T-cell (primary cell): Measurements from ENCODE around the gene KCNQ2. TPM values are rescaled to one million over a fixed set of nuclear protein-coding genes. Genes with fewer than 3 reads are reported as not detected.

Source experiments
- ATAC-seq, 4 experiments: fragments of 200-7000 bp in 3 of 4; fragments of 150-1000 bp in 1 of 4; cut with Tn5 transposase; replicated peaks in 1 of 4; 1 replicate in 3 of 4; 2 replicates in 1 of 4; pipeline ENCODE4 v1.10.0; 2021; ENCODE audit warnings: moderate library complexity in 3 of 4, mild to moderate bottlenecking in 2 of 4, moderate number of reproducible peaks in 1 of 4
- CTCF ChIA-PET, 2 donors: fragments of 300-600 bp; sonication (Branson Sonifier 250); formaldehyde crosslinking; loops; one replicate each; lab custom pipeline; 2022; ENCODE audit warnings: antibody characterized with exemption in 2 of 2; lab: Charles Lee
- POLR2A ChIA-PET, 2 donors: fragments of 300-600 bp; sonication (Branson Sonifier 250); formaldehyde crosslinking; loops; one replicate each; lab custom pipeline; 2022; ENCODE audit warnings: antibody characterized with exemption in 2 of 2; lab: Charles Lee
- DNase-seq, 35 experiments: peaks; one replicate each; pipeline versions ENCODE4 v3.0.0 to v3.0.0-alpha.2; 2013 to 2023
- H3K27ac ChIP-seq: one replicate; pipeline ENCODE4 v1.5.1; 2013; ENCODE audit warnings: low read length
- H3K27me3 ChIP-seq, 2 experiments: replicated peaks in 1 of 2; 1 replicate in 1 of 2; 2 replicates in 1 of 2; pipeline versions ENCODE4 v1.6.1 to v1.7.0; 2013; ENCODE audit warnings: low read length in 1 of 2, mixed read lengths in 1 of 2; ENCODE audit not compliant: control insufficient read depth in 2 of 2, insufficient read depth in 2 of 2; ENCODE audit errors: extremely low read depth in 1 of 2
- H3K36me3 ChIP-seq, 2 donors: 1 replicate in 1 of 2; 2 replicates in 1 of 2; pipeline versions ENCODE4 v1.6.1 to v1.7.0; 2013; ENCODE audit warnings: low read length in 1 of 2; ENCODE audit not compliant: control insufficient read depth in 2 of 2, insufficient read depth in 1 of 2; ENCODE audit errors: extremely low read depth in 1 of 2
- H3K4me1 ChIP-seq, 2 experiments: 1 replicate in 1 of 2; 2 replicates in 1 of 2; pipeline versions ENCODE4 v1.6.1 to v1.7.0; 2013; ENCODE audit warnings: low read length in 2 of 2, mixed read lengths in 1 of 2; ENCODE audit not compliant: insufficient read depth in 2 of 2, control insufficient read depth in 1 of 2; ENCODE audit errors: extremely low read depth in 1 of 2
- H3K4me3 ChIP-seq, 2 donors: 1 replicate in 1 of 2; 2 replicates in 1 of 2; pipeline versions ENCODE4 v1.5.1 to v1.7.0; 2013; ENCODE audit warnings: mild to moderate bottlenecking in 2 of 2, low read length in 1 of 2, moderate library complexity in 1 of 2; ENCODE audit not compliant: control insufficient read depth in 1 of 2; ENCODE audit errors: extremely low read depth in 1 of 2
- H3K9me3 ChIP-seq: 2 replicates; pipeline ENCODE4 v1.7.0; 2013
- H3K27ac Mint-ChIP-seq, 2 donors: one replicate each; pipeline ENCODE4 v1.8.0; 2020 to 2021; ENCODE audit warnings: mild to moderate bottlenecking in 2 of 2, mixed read lengths in 2 of 2
- H3K27me3 Mint-ChIP-seq, 2 donors: one replicate each; pipeline ENCODE4 v1.8.0; 2021 to 2022; ENCODE audit warnings: mixed read lengths in 2 of 2
- H3K36me3 Mint-ChIP-seq: one replicate; pipeline ENCODE4 v1.8.0; 2021; ENCODE audit warnings: mixed read lengths
- H3K4me1 Mint-ChIP-seq, 3 donors: one replicate each; pipeline ENCODE4 v1.8.0; 2020 to 2022; ENCODE audit warnings: mixed read lengths in 3 of 3, mild to moderate bottlenecking in 1 of 3
- H3K4me3 Mint-ChIP-seq, 3 donors: one replicate each; pipeline ENCODE4 v1.8.0; 2020 to 2022; ENCODE audit warnings: mild to moderate bottlenecking in 3 of 3, mixed read lengths in 3 of 3, moderate library complexity in 3 of 3
- H3K9me3 Mint-ChIP-seq, 3 donors: one replicate each; pipeline ENCODE4 v1.8.0; 2020 to 2022; ENCODE audit warnings: mixed read lengths in 3 of 3
- WGBS: methylation state at CpG from one replicate; pipeline ENCODE4 v1.1.5; 2013; ENCODE audit warnings: missing lambda C conversion rate; ENCODE audit not compliant: insufficient coverage; 5-methylcytosine and 5-hydroxymethylcytosine counted together
- total RNA-seq, 35 experiments: library from RNA in 6 of 35; stranded (reverse) in 6 of 35; fragments of 120-200 nt in 1 of 35; gene quantifications; one replicate each; pipeline versions ENCODE4 v1.2.1 to v1.2.4 and lab custom pipeline; 2013 to 2026

The KCNQ2 gene
- total RNA-seq, 5 donors from 2014 or later (not counting 1 experiment from before 2014, with no cell fraction given) = 0.19 to 0.49 (median 0.32) TPM

DNA sequence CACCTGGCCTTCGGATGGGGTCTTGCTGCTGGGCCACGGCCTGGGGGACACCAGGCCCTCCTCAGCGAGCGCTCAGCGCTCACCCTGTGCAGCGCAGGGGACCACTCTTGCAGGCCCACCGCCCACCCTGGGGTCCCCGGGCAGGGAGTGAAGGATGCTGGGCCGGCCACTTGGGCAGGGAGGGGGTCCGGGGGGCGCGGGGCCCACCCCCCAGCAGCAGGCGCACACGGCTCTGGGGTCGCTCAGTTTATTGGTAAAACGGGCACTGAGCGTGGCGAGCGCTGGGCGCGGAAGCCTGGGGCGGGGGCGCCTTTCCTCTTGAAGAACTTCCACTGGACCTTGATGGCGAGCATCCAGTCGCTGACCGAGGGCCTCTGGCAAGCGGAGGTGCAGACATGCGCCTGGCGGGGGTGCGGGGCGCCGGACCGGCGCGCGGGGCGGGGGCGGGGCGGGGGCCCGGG is 15.4 kb upstream of the KCNQ2 start:
- Histone ChIP-seq H3K36me3 (no peaks in the 10 kb centered on the region), H3K27me3 (peaks cover 0 to 80% of the 10 kb centered on the region in 2 experiments), H3K4me3 (no peak overlapping the region), H3K27ac (no peak overlapping the region), H3K9me3 (no peaks in the 10 kb centered on the region), H3K4me1 (no peaks in the 10 kb centered on the region)
- ATAC-seq (no peak), DNase-seq (no peak)
- Mint-ChIP-seq H3K36me3 (no peaks in the 10 kb centered on the region), H3K4me3 (no peak overlapping the region), H3K27ac (no peak overlapping the region), H3K27me3 (peaks cover 19 to 45% of the 10 kb centered on the region in 2 donors), H3K9me3 (no peaks in the 10 kb centered on the region), H3K4me1 (peaks cover 0 to 2% (median 0%) of the 10 kb centered on the region in 3 donors)
- 20% methylated on average over 35 of the region's 40 CpGs for WGBS
- ChIA-PET POLR2A (no interaction called here), CTCF (no interaction called here)

DNA sequence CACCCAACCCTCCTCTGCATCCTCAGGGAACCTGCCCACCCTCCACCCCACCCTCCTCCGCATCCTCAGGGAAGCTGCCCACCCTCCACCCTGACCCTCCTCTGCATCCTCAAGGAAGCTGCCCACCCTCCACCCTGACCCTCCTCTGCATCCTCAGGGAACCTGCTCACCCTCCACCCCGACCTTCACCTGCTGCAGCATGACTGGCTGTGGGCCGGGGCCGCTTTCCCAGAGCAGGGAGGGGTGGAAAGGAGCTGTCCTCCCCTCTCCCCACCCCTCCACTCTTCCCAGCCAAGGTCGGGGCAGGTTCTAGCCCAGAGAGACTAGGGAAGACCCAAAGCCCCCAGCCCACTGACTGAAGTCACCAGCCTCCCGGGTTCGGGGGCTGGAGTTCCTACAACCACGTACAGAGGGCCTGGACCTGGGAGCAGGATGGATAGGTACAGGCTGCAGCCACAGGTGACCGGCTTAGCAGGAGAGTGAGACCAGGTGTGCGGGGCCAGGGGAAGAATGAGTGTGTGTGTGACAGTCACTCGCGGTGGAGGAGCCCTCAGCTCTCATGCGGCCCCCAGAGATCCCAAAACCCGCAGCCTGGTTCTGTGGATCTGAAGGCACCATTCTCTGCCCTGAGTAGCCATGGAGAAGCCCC is 14.8 kb upstream of the KCNQ2 start:
- no peaks in the 10 kb centered on the region for H3K9me3 Mint-ChIP-seq
- no peak for ATAC-seq
- 56% methylated on average over 7 of the region's 14 CpGs for WGBS

DNA sequence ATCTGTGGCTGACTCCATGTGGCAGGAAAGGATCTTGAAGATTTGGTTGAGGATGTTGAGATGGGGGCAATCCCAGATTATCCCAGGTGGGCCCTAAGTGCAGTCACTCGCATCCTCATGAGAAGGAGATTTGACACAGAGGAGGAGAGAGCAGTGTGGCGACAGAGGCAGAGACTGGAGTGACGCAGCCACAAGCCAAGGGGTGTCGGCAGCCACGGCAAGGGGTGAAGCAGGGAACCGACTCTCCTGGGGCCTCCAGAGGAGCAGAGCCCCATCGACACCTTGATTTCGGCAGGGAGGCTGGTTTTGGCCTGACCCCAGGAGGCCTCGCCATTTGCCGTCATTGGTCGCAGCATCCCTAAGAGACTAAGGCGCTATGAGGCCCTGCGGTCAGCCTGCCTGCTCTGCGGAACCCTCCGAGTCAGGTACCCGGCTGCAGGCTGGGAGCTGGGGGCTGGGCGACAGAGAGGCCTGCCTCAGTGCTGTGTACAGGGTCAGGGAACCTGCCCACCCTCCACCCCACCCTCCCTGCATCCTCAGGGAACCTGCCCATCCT is 13.9 kb upstream of the KCNQ2 start:
- no peaks in the 10 kb centered on the region for H3K4me1 ChIP-seq
- H3K4me3 Mint-ChIP-seq = no peak overlapping the region
- 91% methylated on average over 17 of the region's 17 CpGs for WGBS
- H3K4me1 Mint-ChIP-seq = peaks cover 0 to 2% (median 0%) of the 10 kb centered on the region in 3 donors
- no peak overlapping the region for H3K27ac ChIP-seq
- DNase-seq (no peak), ATAC-seq (no peak)
- H3K27me3 ChIP-seq = peaks cover 0 to 90% of the 10 kb centered on the region in 2 experiments
- H3K36me3 Mint-ChIP-seq = no peaks in the 10 kb centered on the region
- H3K27ac Mint-ChIP-seq = no peak overlapping the region
- ChIA-PET POLR2A (no interaction called here), CTCF (no interaction called here)
- H3K9me3 Mint-ChIP-seq = no peaks in the 10 kb centered on the region
- H3K36me3 ChIP-seq = no peaks in the 10 kb centered on the region
- no peak overlapping the region for H3K4me3 ChIP-seq
- no peaks in the 10 kb centered on the region for H3K9me3 ChIP-seq
- peaks cover 17 to 50% of the 10 kb centered on the region in 2 donors for H3K27me3 Mint-ChIP-seq

More for the DNA sequence above, 14.8 kb upstream of the KCNQ2 start:
- CTCF ChIA-PET = no interaction called here
- POLR2A ChIA-PET = no interaction called here
- Mint-ChIP-seq H3K4me1 (peaks cover 0 to 2% (median 0%) of the 10 kb centered on the region in 3 donors), H3K4me3 (no peak overlapping the region), H3K27ac (no peak overlapping the region), H3K27me3 (peaks cover 19 to 51% of the 10 kb centered on the region in 2 donors), H3K36me3 (no peaks in the 10 kb centered on the region)
- no peaks in the 10 kb centered on the region for H3K36me3 ChIP-seq
- H3K4me3 ChIP-seq = no peak overlapping the region
- no peak overlapping the region for H3K27ac ChIP-seq
- no peaks in the 10 kb centered on the region for H3K4me1 ChIP-seq
- H3K27me3 ChIP-seq = peaks cover 0 to 86% of the 10 kb centered on the region in 2 experiments
- DNase-seq = no peak
- H3K9me3 ChIP-seq = no peaks in the 10 kb centered on the region

DNA sequence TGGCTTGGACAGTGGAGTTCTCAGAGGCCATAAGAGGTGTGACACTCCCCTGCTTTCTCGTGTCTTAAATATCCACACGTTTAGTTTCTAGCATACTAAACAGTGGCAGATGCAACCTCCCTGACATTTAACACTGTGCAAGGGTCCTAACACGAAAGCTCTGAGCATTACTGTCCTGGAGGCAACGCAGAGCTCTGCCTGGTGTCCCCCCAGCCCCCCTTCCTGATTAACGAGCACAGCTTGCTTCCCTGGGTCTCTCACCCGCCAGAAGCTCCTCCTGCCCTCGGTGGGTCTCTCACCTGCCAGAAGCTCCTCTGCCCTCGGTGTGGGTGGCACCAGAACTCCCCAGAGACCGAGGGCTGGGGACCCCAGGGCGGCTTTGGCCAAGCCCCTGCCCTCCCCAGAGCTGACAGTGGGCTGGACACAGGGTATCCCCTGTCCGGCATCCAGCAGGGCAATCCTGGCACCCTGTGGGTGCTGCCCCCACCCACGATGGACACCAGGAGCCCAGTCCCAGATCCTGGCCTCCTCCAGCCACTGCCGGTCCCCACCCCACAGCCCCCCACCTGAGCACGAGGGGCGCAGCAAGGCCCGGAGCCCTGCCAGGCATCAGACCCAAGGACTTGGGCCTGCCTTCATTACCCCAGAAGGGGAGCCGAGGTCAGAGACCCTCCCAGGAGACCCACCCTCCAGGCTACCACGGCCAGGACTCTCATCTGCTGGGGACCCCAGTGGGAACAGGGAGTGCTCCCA is 12.4 kb upstream of the KCNQ2 start:
- no peaks in the 10 kb centered on the region for H3K36me3 ChIP-seq
- DNase-seq = no peak
- POLR2A ChIA-PET = no interaction called here
- H3K27me3 Mint-ChIP-seq = peaks cover 17 to 49% of the 10 kb centered on the region in 2 donors
- CTCF ChIA-PET = no interaction called here
- WGBS = 67% methylated on average over 16 of the region's 18 CpGs
- H3K36me3 Mint-ChIP-seq = no peaks in the 10 kb centered on the region
- no peak overlapping the region for H3K4me3 Mint-ChIP-seq
- no peaks in the 10 kb centered on the region for H3K9me3 Mint-ChIP-seq
- no peak for ATAC-seq
- no peak overlapping the region for H3K27ac Mint-ChIP-seq
- peaks cover 0 to 2% (median 0%) of the 10 kb centered on the region in 3 donors for H3K4me1 Mint-ChIP-seq
- H3K27me3 ChIP-seq = peaks cover 0 to 86% of the 10 kb centered on the region in 2 experiments
- no peaks in the 10 kb centered on the region for H3K4me1 ChIP-seq
- H3K27ac ChIP-seq = no peak overlapping the region
- no peak overlapping the region for H3K4me3 ChIP-seq
- no peaks in the 10 kb centered on the region for H3K9me3 ChIP-seq

DNA sequence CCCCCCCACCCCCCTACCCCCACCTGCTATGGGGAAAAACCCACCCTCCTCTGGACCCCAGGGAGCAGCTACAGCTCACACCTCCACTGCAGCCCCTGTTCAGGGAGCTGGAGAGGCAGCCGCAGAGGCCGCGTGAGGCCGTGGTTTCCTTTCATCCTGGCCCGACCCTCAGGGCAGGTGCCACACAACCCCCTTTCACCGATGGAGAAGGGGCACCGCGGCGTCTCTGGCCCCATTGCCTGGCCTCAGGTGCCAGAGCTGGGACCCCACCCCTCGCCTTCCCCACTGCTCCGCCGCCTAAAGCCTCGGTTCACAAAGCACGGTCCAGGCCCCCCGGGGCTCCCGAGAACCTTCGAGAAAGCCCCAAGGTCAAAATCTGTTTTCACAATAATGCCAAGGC is 11.8 kb upstream of the KCNQ2 start:
- no peaks in the 10 kb centered on the region for H3K9me3 ChIP-seq
- ATAC-seq (no peak), DNase-seq (no peak)
- Mint-ChIP-seq H3K27ac (no peak overlapping the region), H3K36me3 (no peaks in the 10 kb centered on the region), H3K4me1 (peaks cover 0 to 2% (median 0%) of the 10 kb centered on the region in 3 donors), H3K4me3 (no peak overlapping the region), H3K9me3 (no peaks in the 10 kb centered on the region), H3K27me3 (peaks cover 21 to 47% of the 10 kb centered on the region in 2 donors)
- 41% methylated on average over 17 of the region's 17 CpGs for WGBS
- H3K27ac ChIP-seq = no peak overlapping the region
- H3K27me3 ChIP-seq = peaks cover 0 to 86% of the 10 kb centered on the region in 2 experiments
- H3K4me1 ChIP-seq = no peaks in the 10 kb centered on the region
- H3K4me3 ChIP-seq = no peak overlapping the region
- no peaks in the 10 kb centered on the region for H3K36me3 ChIP-seq
- ChIA-PET POLR2A (no interaction called here), CTCF (no interaction called here)

GRCh38 chr20:63483834-63484233 is 11.4 kb upstream of the KCNQ2 start:
- Histone ChIP-seq H3K27ac (no peak overlapping the region), H3K27me3 (peaks cover 0 to 86% of the 10 kb centered on the region in 2 experiments), H3K9me3 (no peaks in the 10 kb centered on the region), H3K4me3 (no peak overlapping the region), H3K4me1 (no peaks in the 10 kb centered on the region), H3K36me3 (no peaks in the 10 kb centered on the region)
- H3K27ac Mint-ChIP-seq = no peak overlapping the region
- no peaks in the 10 kb centered on the region for H3K9me3 Mint-ChIP-seq
- POLR2A ChIA-PET = no interaction called here
- no peaks in the 10 kb centered on the region for H3K36me3 Mint-ChIP-seq
- DNase-seq (no peak), ATAC-seq (no peak)
- H3K4me1 Mint-ChIP-seq = peaks cover 0 to 2% (median 0%) of the 10 kb centered on the region in 3 donors
- H3K27me3 Mint-ChIP-seq = peaks cover 21 to 48% of the 10 kb centered on the region in 2 donors
- CTCF ChIA-PET = no interaction called here
- no peak overlapping the region for H3K4me3 Mint-ChIP-seq
- 85% methylated on average over 10 of the region's 12 CpGs for WGBS
